Ascending aorta (tissue), 2 donors: Measurements from ENCODE around the gene KBTBD2. TPM values are rescaled to one million over a fixed set of nuclear protein-coding genes. Genes with fewer than 3 reads are reported as not detected.
"Not testable (repeated sequence)": the region's sequence is repeated elsewhere in the genome, so short reads cannot be mapped to it uniquely, and the experiment has no call there.

Experiments used
- DNase-seq, 2 donors: peaks; one replicate each; pipeline ENCODE4 v3.0.0-alpha.2; 2019; ENCODE audit warnings: low spot score in 2 of 2
- H3K27ac ChIP-seq, 2 donors: fragments of 200-600 bp; sonication (generic); one replicate each; pipeline ENCODE4 v1.5.1; 2016 to 2017; ENCODE audit warnings: mild to moderate bottlenecking in 1 of 2
- H3K27me3 ChIP-seq: fragments of 200-600 bp; sonication (generic); one replicate; pipeline ENCODE4 v1.5.1; 2017
- H3K36me3 ChIP-seq, 2 donors: fragments of 200-600 bp; sonication (generic); one replicate each; pipeline ENCODE4 v1.5.1; 2016
- H3K4me1 ChIP-seq, 2 donors: fragments of 200-600 bp; sonication (generic); one replicate each; pipeline ENCODE4 v1.5.1; 2016 to 2017; ENCODE audit warnings: mild to moderate bottlenecking in 1 of 2
- H3K4me3 ChIP-seq, 2 donors: fragments of 200-600 bp; sonication (generic); one replicate each; pipeline ENCODE4 v1.5.1; 2016 to 2017; ENCODE audit warnings: mild to moderate bottlenecking in 1 of 2
- H3K9me3 ChIP-seq, 2 donors: fragments of 200-600 bp; sonication (generic); one replicate each; pipeline ENCODE4 v1.5.1; 2016
- intact Hi-C: fragments of 100-400 bp; cut with DNase I; formaldehyde crosslinking; loops from one replicate; pipeline ENCODE4 v1.15.1; 2023
- total RNA-seq: library from RNA; depleted of rRNA; stranded (reverse); fragments of >200 nt; gene quantifications from one replicate; pipeline ENCODE4 v1.1.0, GENCODE V29; 2016
- TF ChIP-seq, protein P1 (sequence below), 3 experiments: fragments of 200-600 bp in 2 of 3; fragments of 450-650 bp in 1 of 3; sonication (generic) in 2 of 3; IDR thresholded peaks; one replicate each; pipeline ENCODE4 v1.5.1; 2016 to 2019; ENCODE audit warnings: antibody characterized with exemption in 3 of 3, mild to moderate bottlenecking in 1 of 3, moderate library complexity in 1 of 3

KBTBD2 gene
- total RNA-seq, 1 donor from 2014 or later: 16.1 TPM

DNA sequence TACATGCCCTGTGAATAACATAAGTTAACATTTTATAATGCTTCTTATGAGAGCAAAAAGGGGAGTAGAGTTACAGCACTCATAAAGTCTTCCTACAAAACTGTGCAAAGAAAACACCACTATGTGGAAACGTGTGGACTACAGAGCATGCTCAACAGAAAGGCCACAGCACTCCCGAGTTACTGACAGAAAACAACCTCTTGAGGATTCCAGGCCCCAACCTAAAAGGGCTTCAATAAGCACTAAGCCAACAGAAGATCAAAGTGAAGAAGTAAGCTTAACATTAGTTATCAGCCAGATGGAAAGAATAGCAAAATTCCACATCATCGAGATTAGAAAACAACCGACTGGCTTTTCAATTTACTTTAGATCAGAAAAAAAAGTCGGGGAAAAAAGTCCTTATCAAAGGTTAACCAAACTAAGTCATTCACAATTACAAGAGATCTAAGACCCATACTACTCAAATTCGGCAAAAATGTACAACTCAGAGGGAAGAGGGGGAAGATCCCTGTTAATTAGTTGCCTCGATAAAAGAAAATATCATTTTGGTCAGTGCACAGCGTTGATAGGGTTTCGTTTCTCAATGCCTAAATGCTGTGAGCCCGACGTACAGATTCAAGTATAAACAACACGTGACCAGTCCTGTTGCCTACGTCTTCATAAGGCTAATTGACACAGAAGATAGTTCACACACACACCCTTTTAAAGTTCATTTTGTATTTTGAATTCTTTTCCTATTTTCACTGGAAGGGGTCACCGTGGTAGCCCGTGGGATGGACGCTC is 1.4 kb downstream of the KBTBD2 start:
- Histone ChIP-seq H3K27ac (peak overlapping the region; percentile 98 to 100), H3K36me3 (no peaks in the 10 kb centered on the region), H3K4me3 (peak overlapping the region; percentile 96 to 100), H3K27me3 (no peaks in the 10 kb centered on the region), H3K9me3 (no peaks in the 10 kb centered on the region), H3K4me1 (peaks cover 2 to 30% of the 10 kb centered on the region in 2 donors)
- DNase-seq: no peak
- TF ChIP-seq, protein P1, sequence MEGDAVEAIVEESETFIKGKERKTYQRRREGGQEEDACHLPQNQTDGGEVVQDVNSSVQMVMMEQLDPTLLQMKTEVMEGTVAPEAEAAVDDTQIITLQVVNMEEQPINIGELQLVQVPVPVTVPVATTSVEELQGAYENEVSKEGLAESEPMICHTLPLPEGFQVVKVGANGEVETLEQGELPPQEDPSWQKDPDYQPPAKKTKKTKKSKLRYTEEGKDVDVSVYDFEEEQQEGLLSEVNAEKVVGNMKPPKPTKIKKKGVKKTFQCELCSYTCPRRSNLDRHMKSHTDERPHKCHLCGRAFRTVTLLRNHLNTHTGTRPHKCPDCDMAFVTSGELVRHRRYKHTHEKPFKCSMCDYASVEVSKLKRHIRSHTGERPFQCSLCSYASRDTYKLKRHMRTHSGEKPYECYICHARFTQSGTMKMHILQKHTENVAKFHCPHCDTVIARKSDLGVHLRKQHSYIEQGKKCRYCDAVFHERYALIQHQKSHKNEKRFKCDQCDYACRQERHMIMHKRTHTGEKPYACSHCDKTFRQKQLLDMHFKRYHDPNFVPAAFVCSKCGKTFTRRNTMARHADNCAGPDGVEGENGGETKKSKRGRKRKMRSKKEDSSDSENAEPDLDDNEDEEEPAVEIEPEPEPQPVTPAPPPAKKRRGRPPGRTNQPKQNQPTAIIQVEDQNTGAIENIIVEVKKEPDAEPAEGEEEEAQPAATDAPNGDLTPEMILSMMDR (IDR thresholded peaks at IDR 0.05): no peak
- intact Hi-C loops: loop anchor here (2.0 to 10.0 kb wide), 3 partner anchors 43 to 1265 kb away; partner anchors contain the start of gene AVL9

DNA sequence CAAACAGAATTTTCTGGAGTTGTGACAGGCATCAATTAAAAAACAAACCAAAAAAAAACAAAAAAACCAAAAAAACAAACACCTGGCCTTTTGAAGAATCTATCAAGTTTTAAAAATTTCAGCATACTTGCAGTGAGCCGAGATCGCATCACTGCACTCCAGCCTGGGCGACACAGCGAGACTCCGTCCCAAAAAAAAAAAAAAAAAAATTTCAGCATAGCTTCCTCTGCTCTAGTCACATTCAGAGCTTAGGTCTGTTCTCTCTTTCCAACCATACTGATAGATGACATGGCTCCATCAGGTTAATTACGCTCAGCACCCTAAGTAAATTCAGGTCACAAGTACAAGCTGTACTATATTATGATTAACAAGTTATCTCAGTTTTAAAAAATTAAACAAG is 3.1 kb downstream of the KBTBD2 start:
- no peaks in the 10 kb centered on the region for H3K36me3 ChIP-seq
- no peaks in the 10 kb centered on the region for H3K27me3 ChIP-seq
- peak overlapping the region in 1 of 2 donors; percentile 1 for H3K4me3 ChIP-seq
- H3K27ac ChIP-seq: peak overlapping the region in 1 of 2 donors; percentile 100
- TF ChIP-seq, protein P1 (IDR thresholded peaks at IDR 0.05): no peak
- no peaks in the 10 kb centered on the region for H3K9me3 ChIP-seq
- intact Hi-C loops: no loop called here
- H3K4me1 ChIP-seq: peaks cover 5 to 36% of the 10 kb centered on the region in 2 donors
- DNase-seq: no peak

DNA sequence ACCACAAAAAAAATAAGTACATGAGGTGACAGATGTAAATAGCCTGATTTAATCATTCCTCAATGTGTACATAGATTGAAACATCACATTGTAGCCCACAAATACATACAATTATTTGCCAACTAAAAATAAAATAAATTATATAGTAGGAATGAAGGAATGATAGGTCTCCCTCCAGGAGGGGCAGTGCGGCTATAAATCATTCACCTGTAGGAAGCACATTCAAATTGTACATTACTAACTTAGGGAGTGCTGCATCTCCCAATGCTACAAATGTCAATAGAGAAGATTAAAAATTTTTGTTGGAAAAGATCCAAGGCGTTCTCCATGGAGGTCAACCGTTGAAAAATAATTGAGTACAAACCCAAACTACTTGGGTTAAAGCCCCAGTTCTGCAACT is 4.2 kb downstream of the KBTBD2 start:
- TF ChIP-seq, protein P1 (IDR thresholded peaks at IDR 0.05): no peak
- Histone ChIP-seq H3K4me3 (no peak overlapping the region), H3K4me1 (peaks cover 3 to 29% of the 10 kb centered on the region in 2 donors), H3K27me3 (no peaks in the 10 kb centered on the region), H3K36me3 (no peaks in the 10 kb centered on the region), H3K27ac (no peak overlapping the region), H3K9me3 (no peaks in the 10 kb centered on the region)
- no peak for DNase-seq
- intact Hi-C loops: no loop called here

DNA sequence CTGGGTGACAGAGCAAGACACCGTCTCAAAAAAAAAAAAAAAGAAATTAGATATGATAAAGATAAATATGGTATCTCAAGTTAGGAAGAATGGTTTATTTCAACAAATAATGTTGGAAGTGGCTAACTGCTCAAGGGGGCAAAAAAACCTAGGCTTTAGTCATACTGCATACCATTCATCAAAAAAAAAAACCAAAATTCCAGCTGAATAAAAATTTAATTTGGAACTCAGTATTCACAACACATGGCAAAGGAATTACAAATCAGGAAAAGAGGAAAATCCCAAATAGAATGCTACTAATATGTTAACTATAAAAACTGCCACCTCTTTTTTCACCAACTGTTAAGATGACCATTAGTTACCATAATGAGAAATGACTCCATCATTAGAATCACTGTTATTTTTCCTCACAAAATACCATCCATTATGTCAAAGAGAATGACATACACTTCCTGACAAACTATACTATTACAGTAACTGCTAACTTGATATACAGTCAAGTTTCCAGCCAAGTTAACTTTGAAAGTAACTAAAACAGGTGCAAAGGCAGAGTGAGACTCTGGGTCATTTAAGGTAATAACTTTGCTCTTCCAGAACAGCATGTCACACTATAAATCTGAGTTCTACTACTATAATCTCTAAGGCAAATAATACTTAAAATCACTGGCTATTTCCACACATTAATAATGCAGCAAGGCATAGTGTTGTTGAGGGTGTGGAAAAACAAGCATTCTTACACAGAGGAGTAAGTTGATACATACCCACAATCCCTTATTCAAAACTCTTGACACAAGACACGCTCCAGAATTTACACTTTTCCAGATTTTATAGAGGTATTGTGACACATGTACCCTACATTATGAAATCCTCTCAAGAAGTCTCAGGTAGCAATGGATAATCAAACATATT is 10.2 kb downstream of the KBTBD2 start:
- Histone ChIP-seq H3K4me3 (no peak overlapping the region), H3K27me3 (no peaks in the 10 kb centered on the region), H3K36me3 (peaks cover 0 to 5% of the 10 kb centered on the region in 2 donors), H3K27ac (peak overlapping the region; percentile 7 to 48), H3K9me3 (no peaks in the 10 kb centered on the region), H3K4me1 (peaks cover 3 to 26% of the 10 kb centered on the region in 2 donors)
- TF ChIP-seq, protein P1 (IDR thresholded peaks at IDR 0.05): no peak
- intact Hi-C loops: no loop called here
- DNase-seq: no peak

DNA sequence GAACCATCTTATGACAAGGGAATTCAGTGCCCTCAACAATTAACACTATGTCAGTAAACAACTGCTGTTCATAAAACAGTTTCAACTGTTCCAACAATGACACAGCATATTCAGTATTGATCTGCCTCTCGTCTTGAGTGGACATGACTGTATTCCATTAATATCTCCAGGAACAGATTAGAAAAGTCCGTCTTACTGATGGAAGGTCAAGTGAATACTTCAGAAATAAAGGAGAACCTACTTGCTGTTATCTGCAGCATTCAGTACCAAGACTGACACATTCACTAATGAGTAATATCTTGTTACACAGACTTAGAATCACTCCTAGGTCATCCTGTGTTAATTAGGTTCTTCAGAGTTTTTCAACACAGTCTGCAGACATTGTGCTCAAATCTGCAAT is 12.1 kb downstream of the KBTBD2 start:
- Histone ChIP-seq H3K9me3 (no peaks in the 10 kb centered on the region), H3K4me1 (peaks cover 3 to 26% of the 10 kb centered on the region in 2 donors), H3K36me3 (peaks cover 0 to 10% of the 10 kb centered on the region in 2 donors), H3K27ac (peak overlapping the region in 1 of 2 donors; percentile 32), H3K27me3 (no peaks in the 10 kb centered on the region), H3K4me3 (no peak overlapping the region)
- DNase-seq: no peak
- intact Hi-C loops: no loop called here
- TF ChIP-seq, protein P1 (IDR thresholded peaks at IDR 0.05): no peak

DNA sequence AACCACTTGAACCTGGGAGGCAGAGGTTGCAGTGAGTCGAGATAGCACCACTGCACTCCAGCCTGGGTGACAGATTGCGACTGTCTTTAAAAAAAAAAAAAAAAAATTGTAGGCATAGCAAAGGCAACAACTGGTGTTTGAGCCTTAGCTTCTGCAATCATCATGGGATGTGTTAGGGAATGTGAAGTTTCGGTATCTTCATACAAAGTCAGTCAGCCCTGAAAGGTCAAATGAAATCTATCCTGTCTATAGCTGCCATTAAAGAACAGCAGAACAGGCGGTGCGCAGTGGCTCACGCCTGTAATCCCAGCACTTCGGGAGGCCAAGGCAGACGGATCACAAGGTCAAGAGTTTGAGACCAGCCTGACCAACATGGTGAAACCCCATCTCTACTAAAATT is 13.5 kb downstream of the KBTBD2 start:
- DNase-seq, H3K27me3 ChIP-seq, intact Hi-C loops, H3K27ac ChIP-seq, H3K9me3 ChIP-seq, H3K4me3 ChIP-seq: not testable (repeated sequence)
- peaks cover 0 to 20% of the 10 kb centered on the region in 2 donors for H3K4me1 ChIP-seq
- peaks cover 3 to 24% of the 10 kb centered on the region in 2 donors for H3K36me3 ChIP-seq
